Endothelial cell of umbilical vein (primary cell): ENCODE results near the gene LIMA1. TPM values are rescaled to one million over a fixed set of nuclear protein-coding genes. Genes with fewer than 3 reads are reported as not detected.

Experiments
- BruUV-seq: library from RNA; stranded (reverse); fragments of 400-500 nt; replicated peaks from 2 replicates; lab custom pipeline; 2021; lab: Mats Ljungman, UMichigan
- CTCF ChIA-PET: fragments of 300-600, 350-600 bp; sonication (Branson Sonifier 250); formaldehyde crosslinking; loops from one replicate; lab custom pipeline; 2021; ENCODE audit warnings: antibody characterized with exemption, inconsistent platforms; lab: Charles Lee
- POLR2A ChIA-PET: fragments of 300-600, 350-600 bp; sonication (Branson Sonifier 250); formaldehyde crosslinking; loops from one replicate; lab custom pipeline; 2021; ENCODE audit warnings: antibody characterized with exemption, inconsistent platforms; lab: Charles Lee
- DNase-seq: peaks from one replicate; pipeline ENCODE4 v3.0.0-alpha.2; 2011; ENCODE audit warnings: low read depth, low spot score
- FAIRE-seq: peaks from 2 replicates; lab custom pipeline; 2011; peaks lifted over from hg19 to GRCh38; lab: Jason Lieb, UNC
- H2AFZ ChIP-seq: 2 replicates; pipeline ENCODE4 v1.6.0; 2012; ENCODE audit warnings: low read depth, low read length, control low read depth, inconsistent platforms
- H3K27ac ChIP-seq: 2 replicates; pipeline ENCODE4 v1.5.1; 2011; ENCODE audit warnings: low read depth, mild to moderate bottlenecking, control low read depth, low read length, moderate library complexity; ENCODE audit not compliant: insufficient read depth
- H3K27me3 ChIP-seq, 2 experiments: 2 replicates each; pipeline versions ENCODE4 v1.6.0 to v1.6.1; 2011; ENCODE audit warnings: low read length in 2 of 2, mixed read lengths in 1 of 2; ENCODE audit not compliant: control insufficient read depth in 2 of 2, insufficient read depth in 2 of 2
- H3K36me3 ChIP-seq, 2 experiments: 2 replicates in 1 of 2; 3 replicates in 1 of 2; pipeline ENCODE4 v1.5.1; 2011; ENCODE audit warnings: low read length in 2 of 2, mild to moderate bottlenecking in 1 of 2, moderate library complexity in 1 of 2; ENCODE audit not compliant: control insufficient read depth in 2 of 2, insufficient read depth in 2 of 2; ENCODE audit errors: extremely low read depth in 1 of 2
- H3K4me1 ChIP-seq: 3 replicates; pipeline ENCODE4 v1.5.1; 2011; ENCODE audit warnings: mild to moderate bottlenecking, low read length; ENCODE audit not compliant: control insufficient read depth, insufficient read depth; ENCODE audit errors: extremely low read depth
- H3K4me2 ChIP-seq: 2 replicates; pipeline ENCODE4 v1.6.1; 2011; ENCODE audit warnings: low read length, control low read depth, mixed read lengths; ENCODE audit not compliant: insufficient read depth
- H3K4me3 ChIP-seq, 3 experiments: fragments of 200-600 bp in 1 of 3; sonication (generic), shearing (Covaris generic) in 1 of 3; replicated peaks in 1 of 3; 2 replicates each; pipeline ENCODE4 v1.5.1; 2011 to 2016; ENCODE audit warnings: control low read depth in 3 of 3, low read length in 3 of 3, mild to moderate bottlenecking in 2 of 3, inconsistent platforms in 1 of 3, low read depth in 1 of 3, moderate library complexity in 1 of 3; ENCODE audit not compliant: insufficient read depth in 1 of 3
- H3K79me2 ChIP-seq: 2 replicates; pipeline ENCODE4 v1.6.0; 2012; ENCODE audit warnings: low read length, inconsistent platforms; ENCODE audit not compliant: control insufficient read depth, insufficient read depth
- H3K9ac ChIP-seq: replicated peaks from 2 replicates; pipeline ENCODE3; 2011; ENCODE audit warnings: low read length, control low read depth; ENCODE audit not compliant: insufficient read depth; ENCODE audit errors: extremely low read depth
- H3K9me1 ChIP-seq: replicated peaks from 3 replicates; pipeline ENCODE4 v1.6.0; 2011; ENCODE audit warnings: mild to moderate bottlenecking, low read length; ENCODE audit not compliant: control insufficient read depth, insufficient read depth; ENCODE audit errors: extremely low read depth
- H3K9me3 ChIP-seq: replicated peaks from 2 replicates; pipeline ENCODE4 v1.5.1; 2012; ENCODE audit warnings: low read length, inconsistent platforms; ENCODE audit not compliant: control insufficient read depth, insufficient read depth
- H4K20me1 ChIP-seq: replicated peaks from 2 replicates; pipeline ENCODE3; 2011; ENCODE audit warnings: mild to moderate bottlenecking, low read length; ENCODE audit not compliant: control insufficient read depth, insufficient read depth; ENCODE audit errors: extremely low read depth
- EZH2 ChIP-seq: IDR thresholded peaks from 2 replicates; pipeline ENCODE4 v1.6.1; 2012; ENCODE audit warnings: borderline replicate concordance, low read depth, mild to moderate bottlenecking, moderate library complexity, low read length, inconsistent platforms; ENCODE audit not compliant: severe bottlenecking
- FOS ChIP-seq: IDR thresholded peaks from 2 replicates; pipeline ENCODE4 v1.6.1; 2011; ENCODE audit warnings: mild to moderate bottlenecking, low read length, moderate library complexity, borderline replicate concordance; ENCODE audit not compliant: insufficient read depth
- GATA2 ChIP-seq: IDR thresholded peaks from 2 replicates; pipeline ENCODE4 v1.7.0; 2011; ENCODE audit warnings: low read depth, mild to moderate bottlenecking, moderate library complexity, mixed read lengths, low read length; ENCODE audit not compliant: insufficient read length, insufficient read depth
- JUN ChIP-seq: IDR thresholded peaks from 2 replicates; pipeline ENCODE4 v1.6.1; 2011; ENCODE audit warnings: borderline replicate concordance, low read depth; ENCODE audit not compliant: insufficient read length, insufficient read depth
- MYC ChIP-seq: IDR thresholded peaks from one replicate; pipeline ENCODE4 v1.6.1; 2011; ENCODE audit warnings: mild to moderate bottlenecking, low read depth, low read length
- POLR2A ChIP-seq: IDR thresholded peaks from 2 replicates; pipeline ENCODE4 v1.6.1; 2012; ENCODE audit warnings: low read depth, mild to moderate bottlenecking, control low read depth, low read length
- POLR2AphosphoS5 ChIP-seq: IDR thresholded peaks from 2 replicates; pipeline ENCODE4 v1.6.1; 2012; ENCODE audit warnings: low read depth, mild to moderate bottlenecking, control low read depth, low read length, moderate library complexity; ENCODE audit not compliant: insufficient read depth
- dilution Hi-C: fragments of 300-500 bp; cut with MboI; formaldehyde crosslinking; loops from one replicate; pipeline ENCODE4 v1.15.0; 2019; ENCODE audit warnings: low sequenced_read_pairs; ENCODE audit not compliant: extremely low pct_ligation_motif_present
- intact Hi-C: fragments of 100-400 bp; cut with micrococcal nuclease; formaldehyde crosslinking; loops from one replicate; pipeline ENCODE4 v1.10.0; 2022
- microRNA counts: library from miRNA; unstranded; fragments of <30 nt; microRNA quantifications from one replicate; lab custom pipeline; 2016
- microRNA-seq: library from miRNA; unstranded; fragments of <30 nt; microRNA quantifications from one replicate; pipeline ENCODE4 v1.2.0, GENCODE V29; 2021; ENCODE audit warnings: borderline number of aligned reads, borderline replicate concordance
- polyA plus RNA-seq, 4 experiments: library from polyadenylated mRNA; depleted of rRNA in 3 of 4; stranded (reverse) in 3 of 4; unstranded in 1 of 4; fragments of >200 nt; gene quantifications; 2 replicates each; pipeline versions ENCODE4 v1.2.1 to v1.2.3, GENCODE V29; 2011 to 2012; ENCODE audit warnings: missing spikeins in 1 of 4
- small RNA-seq: library from RNA; depleted of rRNA; stranded (forward); fragments of <200 nt; gene quantifications from one replicate; pipeline ENCODE3, GENCODE V24; 2012; ENCODE audit warnings: low replicate concordance, low read depth; ENCODE audit not compliant: insufficient read depth, insufficient read length
- total RNA-seq: library from RNA; stranded (reverse); gene quantifications from 2 replicates; pipeline ENCODE4 v1.2.3, GENCODE V29; 2021
- TF ChIP-seq, protein P1 (sequence below): IDR thresholded peaks from 2 replicates; pipeline ENCODE4 v1.6.1; 2011; ENCODE audit not compliant: insufficient read depth, insufficient read length
- TF ChIP-seq, protein P2 (sequence below), 2 donors: IDR thresholded peaks; 1 replicate in 1 of 2; 2 replicates in 1 of 2; pipeline ENCODE4 v1.5.1; 2011; ENCODE audit warnings: low read length in 2 of 2, mild to moderate bottlenecking in 2 of 2, moderate library complexity in 2 of 2, control low read depth in 1 of 2, inconsistent platforms in 1 of 2, low read depth in 1 of 2; ENCODE audit not compliant: insufficient read depth in 1 of 2; ENCODE audit errors: extremely low read depth in 1 of 2

Gene LIMA1
- total and polyA plus RNA-seq, 2 donors (not counting 3 experiments of a cell fraction or from before 2014, with no cell fraction given), result 35.0 to 87.3 TPM

DNA sequence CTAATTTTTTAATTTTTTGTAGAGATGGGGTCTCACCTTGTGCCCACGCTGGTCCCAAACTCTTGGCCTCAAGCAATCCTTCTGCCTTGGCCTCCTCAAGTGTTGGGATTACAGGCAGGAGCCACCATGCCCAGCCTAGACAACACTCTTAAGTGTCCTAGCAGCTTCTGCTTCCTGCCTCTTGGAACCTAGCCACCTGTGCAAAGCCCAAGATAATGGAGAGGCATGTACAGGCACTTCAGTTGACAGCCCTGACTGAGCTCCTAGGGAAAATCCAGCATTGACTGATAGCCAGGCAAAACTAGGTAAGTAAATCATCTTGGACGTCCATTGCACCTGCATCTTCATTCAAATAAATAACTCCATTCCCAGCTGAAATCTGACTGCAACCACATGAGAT, 155.8 kb downstream of the LIMA1 start:
- peaks cover 5% of the 10 kb centered on the region for H3K4me1 ChIP-seq
- no peak overlapping the region for H3K27ac ChIP-seq
- no TSS peak for BruUV-seq
- no peak for FAIRE-seq
- H3K9me3 ChIP-seq, result no peaks in the 10 kb centered on the region
- DNase-seq, result no peak
- CTCF ChIA-PET, result interaction anchor here (1.0 to 4.2 kb wide), 2 partner anchors 16 to 48 kb away, joined by 3 to 22 read pairs; partner anchors contain the start of gene COX14
- H3K4me2 ChIP-seq, result no peak overlapping the region
- H3K27me3 ChIP-seq, result no peaks in the 10 kb centered on the region
- intact Hi-C loops, result no loop called here
- dilution Hi-C loops, result no loop called here
- H4K20me1 ChIP-seq, result no peaks in the 10 kb centered on the region
- H2AFZ ChIP-seq, result no peak overlapping the region
- no peaks in the 10 kb centered on the region for H3K9me1 ChIP-seq
- H3K36me3 ChIP-seq, result peaks cover 5 to 22% of the 10 kb centered on the region in 2 experiments
- no peak overlapping the region for H3K9ac ChIP-seq
- H3K79me2 ChIP-seq, result no peaks in the 10 kb centered on the region
- TF ChIP-seq, protein P1, sequence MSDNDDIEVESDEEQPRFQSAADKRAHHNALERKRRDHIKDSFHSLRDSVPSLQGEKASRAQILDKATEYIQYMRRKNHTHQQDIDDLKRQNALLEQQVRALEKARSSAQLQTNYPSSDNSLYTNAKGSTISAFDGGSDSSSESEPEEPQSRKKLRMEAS, result no peak
- no peak for TF ChIP-seq MYC
- no peak for TF ChIP-seq POLR2A
- TF ChIP-seq JUN, result no peak
- TF ChIP-seq FOS, result no peak
- TF ChIP-seq, protein P2, sequence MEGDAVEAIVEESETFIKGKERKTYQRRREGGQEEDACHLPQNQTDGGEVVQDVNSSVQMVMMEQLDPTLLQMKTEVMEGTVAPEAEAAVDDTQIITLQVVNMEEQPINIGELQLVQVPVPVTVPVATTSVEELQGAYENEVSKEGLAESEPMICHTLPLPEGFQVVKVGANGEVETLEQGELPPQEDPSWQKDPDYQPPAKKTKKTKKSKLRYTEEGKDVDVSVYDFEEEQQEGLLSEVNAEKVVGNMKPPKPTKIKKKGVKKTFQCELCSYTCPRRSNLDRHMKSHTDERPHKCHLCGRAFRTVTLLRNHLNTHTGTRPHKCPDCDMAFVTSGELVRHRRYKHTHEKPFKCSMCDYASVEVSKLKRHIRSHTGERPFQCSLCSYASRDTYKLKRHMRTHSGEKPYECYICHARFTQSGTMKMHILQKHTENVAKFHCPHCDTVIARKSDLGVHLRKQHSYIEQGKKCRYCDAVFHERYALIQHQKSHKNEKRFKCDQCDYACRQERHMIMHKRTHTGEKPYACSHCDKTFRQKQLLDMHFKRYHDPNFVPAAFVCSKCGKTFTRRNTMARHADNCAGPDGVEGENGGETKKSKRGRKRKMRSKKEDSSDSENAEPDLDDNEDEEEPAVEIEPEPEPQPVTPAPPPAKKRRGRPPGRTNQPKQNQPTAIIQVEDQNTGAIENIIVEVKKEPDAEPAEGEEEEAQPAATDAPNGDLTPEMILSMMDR (IDR thresholded peaks at IDR 0.05; ENCODE audit: extremely low read depth in 1 of 2, insufficient read depth in 1 of 2, low read depth in 1 of 2, low read length in 2 of 2), result no peak
- TF ChIP-seq EZH2, result no peak
- no peak for TF ChIP-seq GATA2
- no peak for TF ChIP-seq POLR2AphosphoS5
- no peak overlapping the region for H3K4me3 ChIP-seq
- POLR2A ChIA-PET, result no interaction called here

MicroRNAs within 50 kb of the gene (microRNA counts, 767-probe panel; counts per million panel counts)
- 723 counts per million, percentile 96 among the panel's probes with 10 or more counts for microRNA hsa-miR-1293 (lab: Ali Mortazavi, UCI)

Small RNA genes within 50 kb of the gene (microRNA-seq; reads per million reads assigned to microRNA genes)
- gene MIR1293, result 1.5 reads per million

Small RNA genes within 50 kb of the gene (small RNA-seq; reads per million reads assigned to genes)
- gene MIR1293 (not detected), gene RNU6-1093P (not detected)

Other genes starting within 250 kb of the LIMA1 start
- 0.53 and 0.55 TPM in 2 replicates for gene ASIC1, start 225.9 kb downstream of the LIMA1 start, total RNA-seq
- gene ASIC1, start 225.9 kb downstream of the LIMA1 start, polyA plus RNA-seq, result 0.66 and 0.75 TPM in 2 replicates
- gene SMARCD1, start 198.2 kb downstream of the LIMA1 start, total RNA-seq, result 86.6 and 101 TPM in 2 replicates
- 94.2 and 94.3 TPM in 2 replicates for gene SMARCD1, start 198.2 kb downstream of the LIMA1 start, polyA plus RNA-seq
- gene GPD1, start 179.5 kb downstream of the LIMA1 start, total RNA-seq, result 0.48 TPM in 1 of 2 replicates, not detected in the other
- 0.07 and 0.10 TPM in 2 replicates for gene GPD1, start 179.5 kb downstream of the LIMA1 start, polyA plus RNA-seq
- 40.0 and 40.3 TPM in 2 replicates for gene COX14, start 171.3 kb downstream of the LIMA1 start, total RNA-seq
- 106 and 114 TPM in 2 replicates for gene COX14, start 171.3 kb downstream of the LIMA1 start, polyA plus RNA-seq
- gene CERS5, start 116.2 kb downstream of the LIMA1 start, total RNA-seq, result 60.4 and 66.4 TPM in 2 replicates
- gene CERS5, start 116.2 kb downstream of the LIMA1 start, polyA plus RNA-seq, result 108 and 118 TPM in 2 replicates
- gene FAM186A, start 113.1 kb upstream of the LIMA1 start, total RNA-seq, result not detected in 2 replicates
- gene FAM186A, start 113.1 kb upstream of the LIMA1 start, polyA plus RNA-seq, result not detected in 2 replicates
- 59.4 and 69.6 TPM in 2 replicates for gene LARP4, start 117.4 kb upstream of the LIMA1 start, total RNA-seq
- 8.1 and 8.9 TPM in 2 replicates for gene LARP4, start 117.4 kb upstream of the LIMA1 start, polyA plus RNA-seq
- 27.7 and 28.0 TPM in 2 replicates for gene DIP2B, start 221.5 kb upstream of the LIMA1 start, total RNA-seq
- gene DIP2B, start 221.5 kb upstream of the LIMA1 start, polyA plus RNA-seq, result 11.2 and 14.5 TPM in 2 replicates